ENCODE measurements around the gene ZCCHC14.

ZCCHC14 gene

DNA sequence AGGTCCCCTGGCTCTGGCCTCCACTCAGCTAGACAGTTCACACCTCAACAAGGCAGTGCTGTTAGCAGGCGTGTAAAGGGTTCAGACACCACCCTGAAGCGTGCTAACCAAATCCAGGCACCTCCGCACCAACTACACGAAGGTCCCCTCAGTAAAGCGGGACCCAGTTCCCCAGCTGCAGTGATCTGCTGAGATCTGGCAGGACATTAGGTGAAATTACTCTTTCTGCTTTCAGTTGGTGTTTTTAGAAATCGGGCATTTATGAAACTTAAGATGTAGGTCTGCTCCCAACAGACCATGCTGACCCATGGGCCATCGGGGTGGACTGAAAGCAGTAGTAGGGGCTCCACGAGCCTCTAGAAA is 136.4 kb downstream of the ZCCHC14 start:
- FAIRE-seq: no peak
